Measurements from ENCODE around the gene IL10RA.
"Not testable (repeated sequence)": the region's sequence is repeated elsewhere in the genome, so short reads cannot be mapped to it uniquely, and the experiment has no call there.

Gene IL10RA

DNA sequence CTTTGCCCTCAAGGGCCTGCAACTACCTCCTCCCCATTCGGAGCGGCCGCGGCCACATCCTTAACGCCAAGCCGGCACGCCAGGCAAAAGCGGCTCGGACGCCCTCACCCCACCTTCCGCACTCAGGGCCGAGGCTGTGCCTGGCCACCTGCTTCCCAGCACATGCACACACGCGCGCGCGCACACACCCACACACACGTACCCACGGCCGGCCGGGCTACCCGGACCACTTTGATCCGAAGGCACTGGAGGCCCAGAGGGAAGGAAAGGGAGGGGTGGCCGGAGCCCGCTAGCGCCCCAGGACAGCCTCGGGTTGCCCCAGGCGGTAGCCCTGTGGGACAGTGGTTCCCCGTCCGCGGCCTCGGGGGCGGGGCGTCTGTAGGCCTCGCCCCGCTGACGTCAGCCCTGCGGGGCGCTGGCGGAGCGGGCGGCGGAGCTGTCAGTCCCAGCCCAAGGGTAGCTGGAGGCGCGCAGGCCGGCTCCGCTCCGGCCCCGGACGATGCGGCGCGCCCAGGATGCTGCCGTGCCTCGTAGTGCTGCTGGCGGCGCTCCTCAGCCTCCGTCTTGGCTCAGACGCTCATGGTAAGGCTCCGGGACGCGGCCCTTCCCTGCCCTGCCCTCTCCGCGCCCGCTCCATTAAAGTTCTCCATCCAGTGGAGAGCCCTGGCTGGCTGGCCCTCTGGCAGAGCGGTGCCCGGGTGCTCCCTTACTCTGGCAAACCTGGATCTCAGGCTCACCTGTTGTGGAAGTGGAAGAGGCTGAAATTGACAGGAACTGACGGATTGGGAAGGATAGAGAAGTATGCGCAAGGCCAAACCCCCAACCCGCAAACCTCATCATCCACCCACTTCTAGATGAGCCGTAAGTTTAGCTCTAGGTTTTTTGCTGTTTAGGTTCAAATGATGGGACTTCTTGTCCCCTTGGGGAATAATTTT is at the start of gene IL10RA:
Gene IL10RA, plus strand, starts transcription at position 442 of the 935 bp plus-strand sequence. Its CDS starts 74 bp downstream, at position 516.
- in situ Hi-C loops (cut with MboI; ENCODE audit: low pct_unique_long_range_greater_than_20kb, low sequenced_read_pairs) = no loop called here
- DNase-seq = peak; percentile 91

DNA sequence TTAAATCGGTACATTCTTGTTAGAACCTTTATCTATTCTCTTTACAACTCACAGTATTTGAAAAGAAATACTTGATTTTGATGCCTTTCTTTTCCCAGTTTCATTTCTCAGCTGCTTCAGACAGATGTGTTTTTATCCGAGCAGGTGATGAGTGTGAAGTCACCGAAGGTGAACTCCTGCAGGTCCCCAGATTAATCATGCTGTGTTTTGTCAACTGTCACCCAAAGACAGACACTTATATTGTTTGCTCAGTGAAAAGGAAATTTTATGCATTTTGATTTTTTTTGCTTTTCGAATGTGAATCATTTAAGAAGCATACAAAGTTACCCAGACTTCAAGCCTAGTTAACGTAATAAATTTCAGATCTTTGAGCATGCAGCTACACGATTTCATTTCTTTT is 49.2 kb upstream of the IL10RA start:
- in situ Hi-C loops (cut with MboI; ENCODE audit: low pct_unique_long_range_greater_than_20kb, low sequenced_read_pairs) = loop anchor here (25.0 kb wide), 1 partner anchor 500 kb away; no protein-coding TSS in a partner anchor
- no peak for DNase-seq

DNA sequence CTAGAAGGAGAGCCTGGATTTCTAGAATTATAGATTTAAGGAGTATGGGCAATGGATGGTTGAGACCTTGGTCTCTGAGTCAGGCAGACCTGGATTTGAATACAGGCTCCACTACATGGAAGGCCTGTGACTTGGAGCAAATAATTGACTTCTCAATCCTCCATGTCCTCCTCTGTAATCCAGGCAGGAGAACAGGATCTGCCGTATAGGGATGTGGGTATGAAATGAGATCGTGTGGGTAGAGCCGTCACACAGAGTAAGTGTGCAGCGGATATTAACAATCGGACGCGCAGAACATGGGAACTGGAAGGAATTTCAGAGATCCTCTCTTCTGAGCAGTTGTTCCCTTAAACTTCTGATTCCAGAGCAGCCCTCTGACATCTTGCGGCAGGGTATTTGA is 45.5 kb upstream of the IL10RA start:
- in situ Hi-C loops (cut with MboI; ENCODE audit: low pct_unique_long_range_greater_than_20kb, low sequenced_read_pairs) = loop anchor here (10.0 to 25.0 kb wide), 2 partner anchors 106 to 503 kb away; no protein-coding TSS in a partner anchor
- DNase-seq = no peak

DNA sequence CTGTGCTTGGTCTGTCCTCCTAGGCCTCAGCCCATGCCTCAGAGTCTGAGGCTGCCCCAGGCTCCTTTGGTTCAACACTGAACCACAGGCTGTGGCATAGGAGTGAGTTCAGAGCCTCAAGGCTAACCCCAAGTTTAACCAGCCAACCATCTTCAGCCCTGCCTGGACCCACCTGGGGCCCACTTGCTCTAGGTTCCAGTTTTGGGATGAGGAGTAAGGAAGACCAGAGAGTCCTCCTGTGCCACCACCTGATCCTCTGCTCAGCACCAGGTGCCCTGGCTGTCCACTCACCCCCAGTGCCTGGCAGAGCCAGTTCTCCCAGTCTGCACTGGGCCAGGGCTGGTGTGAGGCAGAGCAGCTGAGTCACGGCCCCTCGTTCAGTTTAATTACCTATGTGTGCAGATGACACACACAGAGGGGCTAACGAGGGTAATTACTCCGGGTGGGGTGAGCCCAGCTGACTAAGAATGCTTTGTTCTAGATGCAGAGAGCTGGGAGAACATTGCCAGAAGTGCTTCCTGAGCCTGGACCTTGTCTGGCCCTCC is 45.0 kb upstream of the IL10RA start:
- in situ Hi-C loops (cut with MboI; ENCODE audit: low pct_unique_long_range_greater_than_20kb, low sequenced_read_pairs) = loop anchor here (10.0 to 25.0 kb wide), 2 partner anchors 106 to 504 kb away; no protein-coding TSS in a partner anchor
- DNase-seq = no peak

DNA sequence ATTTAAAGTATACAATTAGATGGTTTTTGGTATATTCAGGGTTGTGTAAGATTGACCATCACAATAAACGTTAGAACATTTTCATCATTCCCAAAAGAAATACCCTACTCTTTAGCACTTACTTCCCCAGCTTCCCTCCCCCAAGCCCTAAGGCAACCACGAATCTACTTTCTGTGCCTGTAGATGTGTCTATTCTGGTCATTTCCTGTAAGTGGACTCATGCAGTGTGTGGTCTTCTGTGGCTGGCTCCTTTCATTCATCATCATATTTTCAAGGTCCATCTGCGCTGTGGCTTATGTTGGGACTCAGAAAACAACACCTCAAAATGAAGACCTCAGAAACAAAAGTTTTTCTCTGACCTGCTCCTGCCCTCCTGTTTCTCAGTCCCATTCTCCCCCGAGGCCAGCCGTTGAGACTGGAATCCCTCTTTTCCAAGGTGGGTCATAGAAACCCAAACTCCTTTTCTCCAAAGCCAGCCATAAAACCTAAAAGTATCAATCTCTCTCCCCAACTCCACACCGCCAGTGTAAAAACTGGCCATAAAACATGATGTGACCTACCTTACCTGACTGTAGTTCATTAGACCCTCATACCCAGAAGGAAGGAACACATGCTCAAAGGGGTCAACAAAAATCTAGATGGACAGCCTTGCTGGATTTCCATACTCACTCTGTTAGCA is 44.1 kb upstream of the IL10RA start:
- in situ Hi-C loops (cut with MboI; ENCODE audit: low pct_unique_long_range_greater_than_20kb, low sequenced_read_pairs) = loop anchor here (10.0 to 25.0 kb wide), 2 partner anchors 107 to 505 kb away; no protein-coding TSS in a partner anchor
- no peak for DNase-seq

DNA sequence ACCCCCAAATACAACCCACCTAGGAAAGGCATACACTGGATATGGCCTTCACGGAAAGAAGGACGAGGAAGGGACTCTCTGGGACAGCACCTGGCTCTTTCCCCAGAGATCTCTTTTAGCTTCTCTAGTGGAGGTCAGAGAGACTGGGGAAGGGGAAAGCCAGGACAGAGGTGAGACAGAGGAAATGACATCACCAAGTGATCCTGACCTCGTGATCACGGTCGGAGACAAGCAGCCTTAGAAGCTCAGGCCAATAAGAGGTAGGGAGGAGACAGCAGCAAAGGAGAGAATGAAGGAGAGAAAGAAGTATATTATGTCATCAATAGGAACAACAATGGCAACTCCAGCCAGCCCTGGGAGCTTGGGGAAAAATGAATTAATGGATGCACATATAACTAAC is 41.6 kb upstream of the IL10RA start:
- DNase-seq = no peak
- in situ Hi-C loops (cut with MboI; ENCODE audit: low pct_unique_long_range_greater_than_20kb, low sequenced_read_pairs) = loop anchor here (10.0 to 25.0 kb wide), 2 partner anchors 110 to 507 kb away; no protein-coding TSS in a partner anchor

DNA sequence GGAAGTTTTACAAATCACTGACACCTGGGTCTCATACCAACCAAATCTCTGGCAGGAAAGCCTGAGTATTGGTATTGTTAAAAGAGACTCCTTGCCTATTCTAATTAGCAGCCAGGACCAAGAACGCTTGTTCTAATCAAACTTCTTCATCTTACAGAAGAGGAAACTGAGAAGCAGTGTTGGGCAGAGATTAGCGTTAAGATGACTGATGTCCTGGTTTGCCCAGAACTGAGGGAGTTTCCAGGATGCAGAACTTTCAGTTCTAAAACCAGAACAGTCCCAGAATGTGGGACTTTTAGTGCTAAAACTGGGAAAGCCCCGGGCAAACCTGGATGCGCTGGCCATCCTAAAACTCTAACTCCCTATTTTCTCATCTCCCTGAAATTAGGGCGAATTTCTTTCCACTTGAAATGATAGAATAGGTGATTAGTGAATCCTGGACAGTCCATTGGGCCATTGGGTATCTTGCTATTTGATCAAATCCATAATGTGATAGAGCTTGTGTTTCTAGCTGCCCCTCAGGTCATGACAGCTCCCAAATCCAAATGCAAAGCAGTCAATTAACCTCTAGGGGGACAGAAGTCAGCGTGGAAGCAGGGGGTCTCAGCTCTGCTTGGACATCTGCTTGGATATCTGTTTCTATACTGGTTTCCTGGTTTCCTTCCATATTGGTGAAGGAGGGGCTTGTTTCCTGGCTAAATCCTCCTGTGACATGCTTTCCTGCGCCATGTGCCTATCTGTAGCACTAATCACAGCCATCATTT is 41.0 kb upstream of the IL10RA start:
- in situ Hi-C loops (cut with MboI; ENCODE audit: low pct_unique_long_range_greater_than_20kb, low sequenced_read_pairs) = loop anchor here (10.0 to 25.0 kb wide), 2 partner anchors 110 to 508 kb away; no protein-coding TSS in a partner anchor
- no peak for DNase-seq

DNA sequence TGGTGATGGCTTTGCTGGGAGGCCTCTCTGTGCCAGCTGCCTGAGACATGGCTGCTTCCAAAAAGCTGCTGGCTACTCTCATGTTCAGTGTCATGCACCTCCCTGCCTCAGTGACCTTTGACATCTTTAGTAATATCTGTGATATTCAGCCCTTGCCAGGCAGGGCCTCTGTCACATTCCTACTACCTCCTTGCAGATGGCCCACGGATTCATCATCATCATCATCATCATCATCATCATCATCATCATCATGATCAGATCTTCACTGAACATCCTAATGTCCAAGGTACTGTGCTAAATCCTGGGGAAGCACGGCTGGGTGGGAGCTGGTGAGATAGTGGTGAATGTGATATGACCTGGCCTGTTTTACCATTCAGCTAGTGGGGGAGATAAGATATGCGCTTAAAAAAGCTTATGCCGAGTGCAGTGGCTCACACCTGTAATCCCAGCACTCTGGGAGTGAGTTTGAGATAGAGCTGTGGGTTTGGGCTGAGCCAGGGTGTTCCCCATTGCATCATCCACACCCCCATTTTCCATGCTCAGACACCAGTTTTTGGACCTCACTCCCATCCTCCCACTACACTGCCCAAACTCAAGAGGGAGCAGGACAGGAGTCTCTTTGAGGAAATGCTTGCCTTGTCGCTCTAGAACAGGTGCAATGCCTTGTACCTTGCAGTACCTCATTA is 39.9 kb upstream of the IL10RA start:
- DNase-seq = no peak
- in situ Hi-C loops (cut with MboI; ENCODE audit: low pct_unique_long_range_greater_than_20kb, low sequenced_read_pairs) = loop anchor here (10.0 to 25.0 kb wide), 2 partner anchors 111 to 509 kb away; no protein-coding TSS in a partner anchor

DNA sequence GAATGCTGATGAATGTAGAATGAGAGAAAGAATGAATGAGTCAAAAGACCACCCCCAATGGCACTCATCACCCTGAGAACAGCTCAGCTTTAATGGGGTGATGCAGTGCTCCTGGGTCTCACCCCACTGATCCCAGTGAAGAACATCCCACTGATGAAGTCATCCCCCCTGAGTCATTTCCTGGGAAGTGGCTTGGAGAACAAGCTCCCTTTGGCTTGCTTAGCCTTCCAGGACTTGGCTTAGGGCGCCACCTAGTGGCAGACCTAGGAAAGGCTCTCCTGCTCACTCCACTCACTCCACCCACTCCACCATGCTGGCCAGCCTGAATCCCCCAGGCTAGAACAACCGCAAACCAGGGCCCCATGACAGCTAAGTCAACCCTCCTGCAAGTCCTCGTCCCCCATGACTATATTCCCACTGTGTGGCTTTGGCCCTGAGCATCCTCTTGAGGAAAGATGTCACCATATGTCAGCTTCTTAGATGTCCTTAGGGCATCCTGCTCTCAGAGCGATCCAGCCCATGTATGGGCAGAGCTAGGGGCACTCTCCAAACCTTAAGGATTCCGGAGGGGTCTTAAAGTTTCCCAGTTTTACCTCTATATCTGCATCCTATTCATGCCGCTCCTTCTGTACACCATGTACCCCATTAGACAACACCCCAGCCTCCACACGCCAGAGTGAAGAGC is 39.2 kb upstream of the IL10RA start:
- in situ Hi-C loops (cut with MboI; ENCODE audit: low pct_unique_long_range_greater_than_20kb, low sequenced_read_pairs) = loop anchor here (10.0 to 25.0 kb wide), 2 partner anchors 112 to 510 kb away; no protein-coding TSS in a partner anchor
- peak; percentile 89 for DNase-seq

DNA sequence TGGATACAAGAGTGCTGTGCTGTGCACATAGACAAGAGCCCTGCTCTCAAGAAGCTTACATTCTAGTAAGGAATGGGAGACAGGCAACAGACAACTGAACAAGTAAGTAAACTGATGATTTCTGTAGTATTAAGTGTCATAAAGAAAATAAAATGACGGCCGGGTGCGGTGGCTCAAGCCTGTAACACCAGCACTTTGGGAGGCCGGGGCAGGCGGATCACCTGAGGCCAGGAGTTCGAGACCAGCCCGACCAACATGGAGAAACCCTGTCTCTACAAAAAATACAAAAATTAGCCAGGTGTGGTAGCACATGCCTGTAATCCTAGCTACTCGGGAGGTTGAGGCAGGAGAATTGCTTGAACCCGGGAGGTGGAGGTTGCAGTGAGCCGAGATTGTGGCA is 38.4 kb upstream of the IL10RA start:
- in situ Hi-C loops (cut with MboI; ENCODE audit: low pct_unique_long_range_greater_than_20kb, low sequenced_read_pairs) = loop anchor here (10.0 to 25.0 kb wide), 2 partner anchors 113 to 510 kb away; no protein-coding TSS in a partner anchor
- DNase-seq = not testable (repeated sequence)

DNA sequence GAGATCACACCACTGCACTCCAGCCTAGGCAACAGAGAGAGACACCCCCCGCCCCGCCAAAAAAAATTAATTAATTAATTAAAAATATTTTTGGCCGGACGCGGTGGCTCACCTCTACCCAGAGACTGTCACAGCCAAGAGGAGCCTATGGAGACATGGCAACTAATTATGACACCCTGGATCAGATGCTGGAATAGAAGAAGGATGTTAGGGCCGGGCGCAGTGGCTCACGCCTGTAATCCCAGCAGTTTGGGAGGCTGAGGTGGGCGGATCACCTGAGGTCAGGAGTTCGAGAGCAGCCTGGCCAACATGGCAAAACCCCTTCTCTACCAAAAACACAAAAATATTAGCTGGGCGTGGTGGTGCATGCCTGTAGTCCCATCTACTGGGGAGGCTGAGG is 37.7 kb upstream of the IL10RA start:
- in situ Hi-C loops (cut with MboI; ENCODE audit: low pct_unique_long_range_greater_than_20kb, low sequenced_read_pairs) = loop anchor here (10.0 to 25.0 kb wide), 2 partner anchors 114 to 511 kb away; no protein-coding TSS in a partner anchor
- DNase-seq = not testable (repeated sequence)

DNA sequence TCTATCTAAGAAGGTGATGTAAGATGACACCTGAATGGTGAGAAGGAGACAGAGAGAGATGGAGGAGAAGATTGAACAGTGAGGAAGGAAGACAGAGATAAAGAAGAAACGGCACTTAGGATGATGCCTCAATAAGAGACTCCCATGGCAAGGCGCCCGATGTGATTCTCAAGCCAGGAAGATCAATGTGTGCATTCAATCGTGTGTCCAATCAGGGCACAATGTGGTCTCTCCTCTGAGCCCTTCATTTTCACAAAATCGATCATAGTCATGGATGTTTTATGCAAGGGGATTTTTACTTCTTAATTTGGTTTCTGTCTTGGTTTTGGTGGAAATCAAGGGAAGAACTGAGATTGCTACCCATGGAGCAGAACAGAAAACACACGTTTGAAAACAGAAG is 37.1 kb upstream of the IL10RA start:
- in situ Hi-C loops (cut with MboI; ENCODE audit: low pct_unique_long_range_greater_than_20kb, low sequenced_read_pairs) = loop anchor here (10.0 to 25.0 kb wide), 2 partner anchors 114 to 512 kb away; no protein-coding TSS in a partner anchor
- no peak for DNase-seq

DNA sequence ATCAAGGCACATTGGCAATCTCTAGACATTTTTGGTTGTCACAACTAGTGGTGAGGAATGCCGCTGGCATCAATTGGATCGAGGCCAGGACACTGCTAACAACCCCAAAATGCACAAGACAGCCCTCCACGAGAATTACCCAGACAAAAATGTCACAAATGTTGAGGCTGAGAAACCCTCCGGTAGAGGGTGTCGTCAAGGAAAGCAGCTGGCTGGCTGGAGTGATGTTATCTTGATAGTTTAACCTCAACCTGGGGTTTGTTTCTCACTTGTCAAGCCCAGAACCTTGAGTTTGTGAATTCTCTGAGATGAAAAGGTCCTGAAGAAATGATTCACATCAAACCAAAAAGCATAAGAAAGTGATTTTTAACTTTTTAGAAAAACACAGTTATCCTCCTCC is 35.9 kb upstream of the IL10RA start:
- DNase-seq = peak; percentile 57
- in situ Hi-C loops (cut with MboI; ENCODE audit: low pct_unique_long_range_greater_than_20kb, low sequenced_read_pairs) = no loop called here

DNA sequence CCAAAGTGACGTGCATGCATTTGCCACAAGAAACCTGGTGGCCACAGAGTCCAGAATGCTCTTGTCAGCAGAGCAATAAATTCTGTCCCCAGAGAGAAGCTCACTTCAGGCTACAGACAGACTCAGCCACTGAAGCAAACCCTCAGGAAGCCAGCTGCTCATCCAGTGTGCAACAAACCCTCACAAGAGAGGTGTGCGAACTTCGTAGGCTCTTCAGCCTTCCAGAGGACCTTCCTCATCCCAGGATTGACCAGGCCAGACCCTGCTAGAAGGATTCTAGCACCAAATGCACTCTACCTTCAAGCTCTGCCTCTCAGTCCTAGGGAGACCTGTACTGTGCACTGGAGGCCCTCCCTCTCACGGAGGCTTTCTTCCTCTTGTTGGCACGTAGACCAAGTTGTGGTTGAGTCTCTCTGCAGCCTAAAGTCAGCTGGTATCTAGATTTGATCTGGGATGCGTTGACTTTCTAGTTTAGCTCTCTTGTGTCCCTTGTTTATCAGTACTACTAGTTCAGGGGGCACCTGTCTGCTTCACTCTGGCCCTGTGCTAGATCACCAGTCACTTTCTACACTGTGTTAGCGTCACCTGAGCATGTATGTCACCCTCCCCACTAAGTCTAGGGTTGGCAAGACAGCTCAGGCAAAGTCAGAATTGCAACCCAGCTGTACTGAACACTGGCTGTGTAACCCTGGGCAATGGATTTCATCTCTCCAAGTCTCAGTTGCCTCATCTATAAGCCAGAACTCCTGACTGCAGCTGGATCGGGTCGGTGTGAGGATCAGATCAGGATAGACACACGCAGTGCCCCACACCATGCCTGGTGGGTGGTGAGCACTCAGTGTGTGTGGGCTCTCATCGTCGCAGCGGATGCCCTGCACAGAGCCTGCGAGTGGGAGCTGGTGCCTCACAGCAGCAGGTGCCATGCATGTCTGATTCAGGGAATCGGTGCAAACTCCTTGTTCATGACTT is 34.9 kb upstream of the IL10RA start:
- in situ Hi-C loops (cut with MboI; ENCODE audit: low pct_unique_long_range_greater_than_20kb, low sequenced_read_pairs) = no loop called here

DNA sequence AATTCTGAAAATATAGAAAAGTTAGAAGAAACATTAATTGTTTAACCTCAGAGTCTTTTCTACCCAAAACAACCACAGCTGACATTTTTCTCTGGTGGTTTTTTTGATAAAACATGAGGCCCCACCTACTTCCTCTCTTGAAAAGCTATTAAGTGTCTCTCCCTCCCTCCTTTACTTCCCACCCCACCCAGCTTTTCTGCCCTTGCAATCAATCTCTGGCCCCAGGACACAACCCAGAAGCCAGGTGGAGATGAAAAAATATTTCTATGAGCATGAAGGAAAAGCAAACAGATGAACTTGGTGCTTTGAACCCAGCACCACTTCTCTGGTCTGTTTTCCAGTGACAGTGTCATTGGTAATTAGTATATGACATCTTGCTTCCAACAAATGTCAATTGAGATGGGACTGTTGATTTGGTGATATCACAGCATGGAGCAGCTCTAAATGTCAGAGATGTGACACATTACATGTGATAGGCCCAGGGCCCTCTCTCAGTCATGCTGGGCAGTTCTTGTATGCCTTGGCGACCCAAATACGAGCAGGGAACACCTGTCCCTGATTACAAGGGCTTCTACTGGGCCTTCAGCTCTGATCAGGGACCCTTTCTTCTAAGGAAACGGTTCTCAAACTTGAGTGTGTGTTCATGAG is 33.0 kb upstream of the IL10RA start:
- in situ Hi-C loops (cut with MboI; ENCODE audit: low pct_unique_long_range_greater_than_20kb, low sequenced_read_pairs) = no loop called here
- DNase-seq = peak; percentile 53

More for the DNA sequence above, 34.9 kb upstream of the IL10RA start:
- peak; percentile 59 for DNase-seq

DNA sequence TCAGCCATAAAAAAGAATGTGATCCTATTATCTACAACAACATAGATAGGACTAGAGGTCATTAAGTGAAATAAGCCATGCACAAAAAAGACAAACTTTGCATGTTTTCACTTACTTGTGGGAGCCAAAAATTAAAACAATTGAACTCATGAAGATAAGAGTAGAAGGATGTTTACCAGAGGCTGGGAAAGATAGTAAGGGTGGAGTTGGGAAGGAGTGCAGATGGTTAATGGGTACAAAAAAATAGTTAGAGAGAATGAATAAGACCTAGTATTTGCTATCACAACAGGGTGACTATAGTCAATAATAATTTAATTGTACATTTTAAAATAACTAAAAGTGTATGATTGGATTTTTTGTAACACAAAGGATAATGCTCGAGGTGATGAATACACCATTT is 27.2 kb upstream of the IL10RA start:
- in situ Hi-C loops (cut with MboI; ENCODE audit: low pct_unique_long_range_greater_than_20kb, low sequenced_read_pairs) = no loop called here
- no peak for DNase-seq

Measured in KBM-7 (cell line).